ENCODE data around the gene YAP1.

Gene YAP1

GRCh38 chr11:102134597-102134996 lies 24.4 kb downstream of the YAP1 start:
- no peak for DNase-seq
- H3K4me3 ChIP-seq: no peak overlapping the region
- no peaks in the 10 kb centered on the region for H3K36me3 ChIP-seq
- no peak overlapping the region for H3K27ac ChIP-seq
- no peaks in the 10 kb centered on the region for H3K9me3 ChIP-seq
- no peak for TF ChIP-seq CTCF (IDR thresholded peaks at IDR 0.05)
- intact Hi-C loops (cut with DNase I; ENCODE audit: low total_unique reads): no loop called here
- H3K4me1 ChIP-seq: peaks cover 0 to 82% (median 23%) of the 10 kb centered on the region in 4 donors
- no peaks in the 10 kb centered on the region for H3K27me3 ChIP-seq

DNA sequence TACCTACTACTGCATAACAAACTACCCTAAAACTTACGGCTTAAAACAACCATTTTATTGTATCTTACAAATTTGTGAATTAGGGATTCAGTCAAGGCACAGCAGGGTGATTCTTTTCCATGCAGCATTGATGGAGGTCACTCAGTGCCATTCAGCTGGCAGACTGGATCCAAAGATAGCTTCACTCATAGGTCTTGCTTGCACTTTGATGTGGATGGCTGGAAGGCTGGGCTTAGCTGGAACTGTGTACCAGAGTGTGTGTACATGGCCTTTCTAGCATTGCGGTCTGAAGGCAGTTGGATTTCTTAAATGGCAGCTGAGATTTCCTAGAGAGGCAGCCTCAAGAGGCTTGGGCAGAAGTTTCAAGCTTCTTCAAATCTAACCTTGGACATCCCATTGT lies 25.0 kb downstream of the YAP1 start:
- no peak overlapping the region for H3K4me3 ChIP-seq
- no peaks in the 10 kb centered on the region for H3K36me3 ChIP-seq
- H3K27me3 ChIP-seq: no peaks in the 10 kb centered on the region
- H3K27ac ChIP-seq: no peak overlapping the region
- intact Hi-C loops (cut with DNase I; ENCODE audit: low total_unique reads): no loop called here
- no peaks in the 10 kb centered on the region for H3K9me3 ChIP-seq
- peaks cover 0 to 82% (median 27%) of the 10 kb centered on the region in 4 donors for H3K4me1 ChIP-seq
- TF ChIP-seq CTCF (IDR thresholded peaks at IDR 0.05): no peak
- no peak for DNase-seq

GRCh38 chr11:102138223-102138622 lies 28.0 kb downstream of the YAP1 start:
- Histone ChIP-seq H3K4me3 (no peak overlapping the region), H3K9me3 (no peaks in the 10 kb centered on the region), H3K36me3 (no peaks in the 10 kb centered on the region), H3K27me3 (no peaks in the 10 kb centered on the region), H3K4me1 (peaks cover 0 to 84% (median 29%) of the 10 kb centered on the region in 4 donors), H3K27ac (peak overlapping the region; percentile 66 to 69)
- TF ChIP-seq CTCF (IDR thresholded peaks at IDR 0.05): no peak
- intact Hi-C loops (cut with DNase I; ENCODE audit: low total_unique reads): no loop called here
- DNase-seq: no peak

- intact Hi-C loops (cut with DNase I; ENCODE audit: low total_unique reads): no loop called here
- H3K9me3 ChIP-seq: no peaks in the 10 kb centered on the region
- DNase-seq: no peak
- H3K36me3 ChIP-seq: no peaks in the 10 kb centered on the region
- H3K27me3 ChIP-seq: no peaks in the 10 kb centered on the region
- peaks cover 0 to 87% (median 27%) of the 10 kb centered on the region in 4 donors for H3K4me1 ChIP-seq
- no peak for TF ChIP-seq CTCF (IDR thresholded peaks at IDR 0.05)
- H3K4me3 ChIP-seq: no peak overlapping the region
- H3K27ac ChIP-seq: peak overlapping the region; percentile 66 to 69
Observed at GRCh38 chr11:102138670-102139069, 28.4 kb downstream of the YAP1 start.

DNA sequence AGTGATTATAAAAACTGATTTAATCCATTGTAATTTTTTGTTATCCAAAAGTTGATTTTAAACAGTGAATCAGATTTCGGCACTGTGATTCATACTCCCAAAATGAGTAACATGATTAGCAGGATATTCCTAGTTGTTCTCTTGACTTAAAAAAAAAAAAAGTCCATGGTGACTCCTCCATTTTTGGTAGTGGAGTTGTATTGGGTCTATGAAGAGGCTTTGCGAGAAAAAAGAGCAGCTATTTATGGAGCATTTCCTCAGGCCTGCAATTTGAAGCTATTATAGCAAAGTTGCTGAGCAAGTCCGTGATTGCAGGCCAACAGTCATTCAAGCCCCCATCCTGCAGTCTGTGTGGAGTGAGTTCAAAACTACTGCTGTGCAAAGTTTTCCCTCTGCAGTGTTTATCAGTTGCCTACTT lies 28.8 kb downstream of the YAP1 start:
- peak overlapping the region; percentile 69 to 76 for H3K27ac ChIP-seq
- H3K36me3 ChIP-seq: no peaks in the 10 kb centered on the region
- peak in 1 of 2 donors; percentile 70 for DNase-seq

More for the DNA sequence above, 28.8 kb downstream of the YAP1 start:
- intact Hi-C loops (cut with DNase I; ENCODE audit: low total_unique reads): no loop called here
- Histone ChIP-seq H3K9me3 (no peaks in the 10 kb centered on the region), H3K4me3 (no peak overlapping the region), H3K27me3 (no peaks in the 10 kb centered on the region), H3K4me1 (peaks cover 0 to 87% (median 29%) of the 10 kb centered on the region in 4 donors)
- no peak for TF ChIP-seq CTCF (IDR thresholded peaks at IDR 0.05)
